ENCODE measurements around the gene ZCCHC8.

DNA sequence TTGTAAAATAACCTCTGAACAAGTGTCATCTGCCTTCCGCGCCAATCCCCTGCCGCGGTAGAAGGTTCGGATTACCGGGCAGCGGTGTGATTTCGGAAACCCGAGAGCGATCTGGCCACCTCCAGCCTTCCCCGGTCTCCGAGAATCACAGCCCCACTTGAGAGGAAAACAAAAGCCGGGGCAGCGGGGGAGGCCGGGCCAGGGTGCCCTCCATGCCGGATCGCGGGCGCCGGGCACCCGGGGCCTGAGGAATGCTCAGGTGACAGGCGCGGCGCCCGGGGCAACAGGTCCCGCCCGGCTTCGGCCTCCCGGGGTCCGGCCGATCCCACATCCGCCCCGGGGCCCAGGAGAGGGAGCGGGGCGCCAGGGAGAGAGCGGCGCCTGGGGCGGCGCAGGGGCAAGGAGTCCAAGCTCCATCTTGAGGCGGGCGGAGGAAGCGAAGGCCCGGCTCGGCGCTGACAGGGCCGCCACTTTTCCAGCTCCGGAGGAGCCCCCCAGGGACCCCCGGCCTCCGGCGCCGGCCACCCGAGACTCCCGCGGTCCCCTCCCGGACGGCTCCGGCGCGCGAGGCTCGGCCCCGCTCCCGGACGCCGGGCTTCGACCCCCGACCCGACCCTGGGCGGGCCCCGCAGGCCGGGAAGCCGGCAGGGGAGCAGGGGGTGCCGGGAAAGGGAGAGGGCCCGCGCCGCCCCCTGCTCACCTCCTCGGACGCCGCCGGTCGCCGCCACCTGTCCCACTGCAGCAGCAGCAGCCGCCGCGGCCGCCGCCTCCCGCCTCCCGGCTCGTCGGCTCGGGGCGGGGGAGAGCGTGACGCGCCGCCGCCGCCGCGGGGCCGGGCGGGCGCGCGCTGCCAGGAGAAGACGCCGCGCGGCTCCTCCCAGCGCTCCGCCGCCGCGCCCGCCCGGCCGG is 78.7 kb downstream of the ZCCHC8 start, which contains the start of gene CLIP1:
- TF ChIP-seq, protein P1, sequence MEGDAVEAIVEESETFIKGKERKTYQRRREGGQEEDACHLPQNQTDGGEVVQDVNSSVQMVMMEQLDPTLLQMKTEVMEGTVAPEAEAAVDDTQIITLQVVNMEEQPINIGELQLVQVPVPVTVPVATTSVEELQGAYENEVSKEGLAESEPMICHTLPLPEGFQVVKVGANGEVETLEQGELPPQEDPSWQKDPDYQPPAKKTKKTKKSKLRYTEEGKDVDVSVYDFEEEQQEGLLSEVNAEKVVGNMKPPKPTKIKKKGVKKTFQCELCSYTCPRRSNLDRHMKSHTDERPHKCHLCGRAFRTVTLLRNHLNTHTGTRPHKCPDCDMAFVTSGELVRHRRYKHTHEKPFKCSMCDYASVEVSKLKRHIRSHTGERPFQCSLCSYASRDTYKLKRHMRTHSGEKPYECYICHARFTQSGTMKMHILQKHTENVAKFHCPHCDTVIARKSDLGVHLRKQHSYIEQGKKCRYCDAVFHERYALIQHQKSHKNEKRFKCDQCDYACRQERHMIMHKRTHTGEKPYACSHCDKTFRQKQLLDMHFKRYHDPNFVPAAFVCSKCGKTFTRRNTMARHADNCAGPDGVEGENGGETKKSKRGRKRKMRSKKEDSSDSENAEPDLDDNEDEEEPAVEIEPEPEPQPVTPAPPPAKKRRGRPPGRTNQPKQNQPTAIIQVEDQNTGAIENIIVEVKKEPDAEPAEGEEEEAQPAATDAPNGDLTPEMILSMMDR (IDR thresholded peaks at IDR 0.05; ENCODE audit: extremely low read depth in 1 of 2, insufficient read depth in 1 of 2, low read depth in 1 of 2, low read length in 2 of 2), result peak; percentile 9 to 54
- TF ChIP-seq POLR2AphosphoS5 (IDR thresholded peaks at IDR 0.05; ENCODE audit: insufficient read depth, low read depth, low read length), result peak; percentile 25
